ENCODE measurements around the gene XYLT1.

Gene XYLT1

DNA sequence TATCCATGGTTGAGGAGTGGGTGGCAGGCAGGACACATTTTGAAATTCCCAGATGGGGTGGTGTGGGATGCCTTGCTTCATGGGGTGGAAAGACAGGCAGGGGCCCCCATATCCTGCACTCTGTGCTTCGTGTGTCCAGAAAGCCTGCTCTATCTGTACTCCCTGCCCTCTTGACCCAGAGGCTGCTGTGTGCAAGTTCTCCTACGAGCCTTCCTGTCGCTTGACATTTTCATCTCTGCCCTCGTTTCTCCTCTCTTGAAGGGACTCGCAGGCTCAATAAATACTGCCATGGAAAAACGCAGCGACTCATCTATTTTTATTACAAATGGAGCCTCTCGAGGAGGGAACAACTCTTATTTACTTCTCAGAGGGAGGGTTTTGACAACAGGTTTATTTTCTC is 254.8 kb downstream of the XYLT1 start:
- DNase-seq = no peak

GRCh38 chr16:17215306-17215705 is 255.5 kb downstream of the XYLT1 start:
- DNase-seq = no peak

- DNase-seq = no peak
Measured at GRCh38 chr16:17213974-17214373, 256.8 kb downstream of the XYLT1 start.

DNA sequence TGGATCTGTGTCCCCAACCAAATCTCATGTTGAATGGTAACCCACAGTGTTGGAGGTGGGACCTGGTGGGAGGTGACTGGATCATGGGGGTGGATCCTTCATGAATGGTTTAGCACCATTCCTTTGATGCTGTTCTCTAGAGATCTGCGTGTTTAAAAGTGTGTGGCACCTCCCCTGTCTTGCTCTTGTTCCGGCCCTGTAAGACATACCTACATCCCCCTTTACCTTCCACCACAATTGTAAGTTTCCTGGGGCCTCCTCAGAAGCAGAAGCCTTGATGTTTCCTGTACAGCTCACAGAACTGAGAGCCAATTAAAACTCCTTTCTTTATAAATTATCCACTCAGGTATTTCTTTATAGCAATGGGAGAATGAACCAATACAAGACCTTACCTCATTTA is 257.7 kb downstream of the XYLT1 start:
- DNase-seq = no peak

- DNase-seq = no peak
Measured at GRCh38 chr16:17212606-17213005, 258.2 kb downstream of the XYLT1 start.

- no peak for DNase-seq
Measured at GRCh38 chr16:17211797-17212196, 259.0 kb downstream of the XYLT1 start.

- peak in 1 of 3 donors; percentile 21 for DNase-seq
Measured at GRCh38 chr16:17206712-17207111, 264.0 kb downstream of the XYLT1 start.

DNA sequence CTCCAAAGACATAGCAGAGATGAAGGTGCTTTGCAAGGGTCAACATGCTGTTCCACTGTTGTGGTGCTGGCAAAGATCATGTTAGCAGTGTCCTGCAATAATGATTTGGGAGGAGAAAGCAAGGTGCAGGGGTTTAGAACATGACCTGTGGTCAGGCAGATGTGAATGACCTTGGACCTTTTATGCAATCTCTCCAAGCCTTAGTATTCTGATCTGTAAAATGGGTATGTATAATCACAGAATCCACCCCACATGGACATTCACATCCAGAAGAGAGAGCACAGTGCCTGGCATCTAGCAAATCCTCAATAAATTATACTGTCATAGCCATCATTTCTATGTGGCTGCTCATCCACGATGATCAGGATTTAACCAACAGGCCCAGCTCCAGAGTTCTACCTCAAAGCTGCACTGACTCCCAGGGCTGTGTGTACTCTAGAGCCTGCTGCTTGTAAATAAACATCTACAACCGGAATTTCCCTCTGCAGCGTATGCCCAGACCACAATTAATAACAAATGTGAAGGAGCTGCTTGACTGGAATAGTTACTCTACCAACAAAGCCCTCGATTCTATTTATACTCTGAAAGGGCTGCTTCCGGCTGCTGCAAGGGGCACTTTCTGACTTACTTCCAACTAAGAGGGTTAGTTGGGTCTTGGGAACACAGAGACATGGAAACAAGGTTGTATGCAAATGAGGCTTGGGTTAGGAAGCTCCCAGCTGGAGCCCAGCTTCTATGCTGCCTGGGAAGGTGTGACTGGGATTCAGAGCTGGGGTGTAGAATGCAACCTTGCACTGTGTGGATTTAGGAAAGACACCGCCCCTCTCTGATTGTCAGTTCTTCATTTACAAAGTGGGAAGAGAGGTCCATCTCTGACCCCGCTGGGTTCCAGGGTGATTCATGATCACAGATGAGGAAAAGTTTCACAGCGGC is 265.2 kb downstream of the XYLT1 start:
- DNase-seq = peak; percentile 31 to 47 (median 34)

DNA sequence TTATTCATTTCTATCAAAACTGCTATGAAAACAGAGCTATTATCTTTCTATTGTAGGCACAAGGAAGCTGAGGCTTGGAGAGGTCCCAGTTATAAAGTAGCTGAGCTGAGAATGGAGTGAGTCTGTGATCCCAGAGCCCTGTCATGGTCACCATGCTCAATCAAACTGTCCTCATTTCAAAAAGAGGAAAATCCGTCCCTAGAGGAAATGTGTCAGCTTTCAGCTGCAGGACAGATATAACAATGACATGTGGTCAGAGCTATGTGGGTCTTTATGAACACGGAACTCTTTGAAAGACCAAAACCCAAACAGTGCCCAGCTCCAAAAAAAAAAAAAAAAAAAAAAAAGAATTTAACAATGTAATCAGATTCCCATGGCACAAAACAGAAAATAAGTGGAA is 266.1 kb downstream of the XYLT1 start:
- DNase-seq = peak; percentile 78 to 86 (median 84)

- peak in 2 of 3 donors; percentile 20 to 44 for DNase-seq
Measured at GRCh38 chr16:17204206-17204605, 266.6 kb downstream of the XYLT1 start.

GRCh38 chr16:17203424-17203823 is 267.3 kb downstream of the XYLT1 start:
- DNase-seq = no peak

DNA sequence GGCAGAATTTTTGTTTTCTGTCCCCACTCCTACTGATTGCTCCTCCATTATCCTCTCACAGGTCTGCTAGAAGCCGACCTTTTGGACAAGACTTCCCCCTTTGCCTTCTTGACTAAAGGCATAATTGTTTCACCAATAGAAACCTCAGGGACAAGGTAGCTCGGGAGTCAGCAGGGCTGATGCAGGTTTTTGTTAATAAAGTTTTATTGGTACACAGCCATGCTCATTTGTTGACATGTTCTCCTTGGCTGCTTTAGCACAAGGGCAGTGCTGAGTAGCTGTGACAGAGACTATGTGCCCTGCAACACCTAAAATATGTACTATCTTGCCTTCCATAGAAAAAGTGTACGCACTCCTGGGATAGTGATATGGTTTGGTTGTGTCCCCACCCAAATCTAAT is 271.6 kb downstream of the XYLT1 start:
- DNase-seq = no peak

GRCh38 chr16:17196526-17196925 is 274.2 kb downstream of the XYLT1 start:
- DNase-seq = no peak

GRCh38 chr16:17194190-17194780 is 276.5 kb downstream of the XYLT1 start:
- peak; percentile 57 to 79 (median 63) for DNase-seq

GRCh38 chr16:17193566-17194100 is 277.1 kb downstream of the XYLT1 start:
- peak in 2 of 3 donors; percentile 32 to 37 for DNase-seq

GRCh38 chr16:17184026-17184425 is 286.7 kb downstream of the XYLT1 start:
- DNase-seq = no peak

DNA sequence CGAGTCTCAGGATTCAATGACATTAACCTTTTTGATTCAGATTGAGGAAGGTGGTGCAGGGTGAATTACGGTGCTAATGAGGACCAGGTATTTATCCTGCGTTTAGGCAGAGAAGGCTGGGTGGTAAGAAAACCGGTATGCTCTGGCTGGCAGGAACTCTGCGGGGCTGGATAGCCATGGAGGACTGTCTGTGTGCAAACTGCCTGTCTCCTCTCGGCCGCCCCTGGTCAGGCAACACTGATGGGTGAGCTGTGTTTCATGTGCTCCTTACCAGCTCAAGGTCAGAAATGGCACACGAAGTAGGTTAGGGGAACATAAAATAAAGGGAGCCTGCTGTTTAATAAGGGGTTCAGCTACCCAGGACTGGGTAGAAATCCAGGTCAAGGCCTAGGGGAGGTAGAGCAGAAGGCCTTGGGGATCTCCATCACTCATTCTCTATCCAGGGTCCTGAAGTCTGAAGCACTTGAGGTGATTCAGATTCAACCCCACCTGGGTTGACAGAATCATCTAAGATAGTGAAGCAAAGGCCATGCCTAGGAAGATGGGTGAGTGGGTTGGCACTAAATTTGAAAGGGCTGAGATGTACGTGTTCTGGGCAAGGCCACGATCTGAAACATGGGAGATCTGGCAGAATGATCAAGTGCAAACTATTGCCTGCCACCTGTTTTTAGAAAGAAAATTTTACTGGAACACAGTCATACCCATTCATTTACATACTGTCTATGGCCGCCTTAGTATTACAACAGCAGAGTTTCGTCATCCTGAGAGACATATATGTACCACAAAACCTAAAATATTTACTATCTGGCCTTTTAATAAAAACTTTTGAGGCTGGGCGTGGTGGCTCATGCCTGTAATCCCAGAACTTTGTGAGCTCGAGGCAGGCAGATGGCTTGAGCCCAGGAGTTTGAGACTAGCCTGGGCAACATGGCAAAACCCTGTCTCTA is 292.5 kb downstream of the XYLT1 start:
- peak in 2 of 3 donors; percentile 35 to 43 for DNase-seq

- DNase-seq = peak in 1 of 3 donors; percentile 19
Measured at GRCh38 chr16:17177242-17177958, 293.4 kb downstream of the XYLT1 start.

GRCh38 chr16:17176199-17176598 is 294.6 kb downstream of the XYLT1 start:
- no peak for DNase-seq

DNA sequence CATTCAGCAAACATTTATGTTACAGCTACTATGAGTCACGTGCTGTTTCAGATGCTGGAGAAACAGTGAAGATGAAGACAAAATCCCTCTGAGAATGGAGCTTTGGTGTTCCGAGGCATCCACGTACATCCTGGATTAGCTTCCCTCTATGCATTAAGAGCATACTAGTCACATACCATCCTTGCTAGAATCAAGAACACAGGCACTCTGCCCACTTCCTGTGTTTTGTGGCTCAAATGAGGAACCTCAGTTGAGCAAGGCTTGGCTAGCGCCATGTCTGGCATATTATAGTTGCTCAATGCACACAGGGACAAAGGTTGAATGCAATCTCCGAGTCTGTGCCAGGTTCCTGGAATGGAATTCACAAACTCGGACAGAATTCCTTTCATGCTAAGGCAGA is 297.5 kb downstream of the XYLT1 start:
- DNase-seq = peak; percentile 83 to 90 (median 89)

DNA sequence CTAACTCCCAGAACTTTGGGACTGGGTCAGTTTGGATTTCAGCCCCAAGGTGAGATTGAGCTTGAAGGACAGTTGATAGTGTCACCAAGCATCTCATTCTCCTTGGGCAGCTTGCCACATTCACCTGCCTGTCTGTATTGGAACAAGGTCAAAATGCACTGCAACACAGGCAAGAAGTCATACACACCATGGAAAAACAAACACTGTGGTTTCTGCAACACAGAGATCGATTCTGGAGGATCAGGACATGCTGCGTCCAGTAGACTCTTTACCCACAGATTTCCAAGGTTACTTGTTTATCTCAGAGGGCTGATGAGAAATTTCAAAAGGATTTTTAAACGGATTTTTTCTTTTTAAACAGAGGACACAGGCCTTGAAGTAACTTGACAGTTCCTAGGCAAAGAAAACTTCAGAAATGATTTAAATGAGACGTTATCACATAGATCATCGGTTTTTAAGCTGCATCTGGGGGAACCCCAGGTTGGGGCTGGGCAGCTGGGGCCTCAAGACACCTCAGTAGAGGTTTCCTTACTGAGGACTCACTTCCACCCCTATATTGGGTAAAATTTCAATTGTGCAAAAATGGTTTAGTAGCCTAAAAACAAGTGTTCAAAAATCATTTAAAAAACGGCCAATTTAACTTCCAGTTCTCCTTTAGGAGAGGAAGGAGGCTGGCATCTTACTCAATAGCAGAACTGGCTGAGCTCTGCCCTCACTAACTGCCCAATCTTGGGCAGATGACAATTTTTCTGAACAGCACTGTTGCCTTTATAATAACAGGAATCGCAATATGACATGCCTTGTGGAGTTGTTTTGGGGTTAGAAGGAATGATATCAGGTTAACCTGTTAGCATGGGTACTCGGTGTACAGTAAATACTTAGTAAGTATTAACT is 299.3 kb downstream of the XYLT1 start:
- peak; percentile 66 to 77 (median 73) for DNase-seq
